Dermis microvascular lymphatic vessel endothelial cell (primary cell): Measurements from ENCODE around the gene CFAP61. TPM values are rescaled to one million over a fixed set of nuclear protein-coding genes. Genes with fewer than 3 reads are reported as not detected.

Source experiments
- DNase-seq, 2 donors: peaks; one replicate each; pipeline versions ENCODE4 v3.0.0 to v3.0.0-alpha.2; 2010; ENCODE audit warnings: low read depth in 2 of 2
- total RNA-seq: library from RNA; depleted of rRNA; stranded (reverse); fragments of >200 nt; gene quantifications from 2 replicates; pipeline ENCODE4 v1.2.1, GENCODE V29; 2014

CFAP61 gene
- total RNA-seq, 1 donor from 2014 or later = not detected

GRCh38 chr20:20272686-20273085 is 220.4 kb downstream of the CFAP61 start:
- DNase-seq = no peak

- no peak for DNase-seq
Measured at GRCh38 chr20:20273286-20273685, 221.0 kb downstream of the CFAP61 start.

- no peak for DNase-seq
Measured at GRCh38 chr20:20274821-20275220, 222.5 kb downstream of the CFAP61 start.

- no peak for DNase-seq
Measured at GRCh38 chr20:20275636-20276035, 223.3 kb downstream of the CFAP61 start.

- DNase-seq = no peak
Measured at GRCh38 chr20:20276811-20277530, 224.6 kb downstream of the CFAP61 start.

GRCh38 chr20:20277894-20278335 is 225.6 kb downstream of the CFAP61 start:
- DNase-seq = no peak

- DNase-seq = no peak
Measured at GRCh38 chr20:20286061-20286460, 233.7 kb downstream of the CFAP61 start.

GRCh38 chr20:20289331-20289730 is 237.0 kb downstream of the CFAP61 start:
- DNase-seq = no peak

GRCh38 chr20:20292472-20292871 is 240.1 kb downstream of the CFAP61 start:
- no peak for DNase-seq

- DNase-seq = no peak
Measured at GRCh38 chr20:20293141-20293540, 240.8 kb downstream of the CFAP61 start.

- DNase-seq = no peak
Measured at GRCh38 chr20:20293691-20294385, 241.5 kb downstream of the CFAP61 start.

GRCh38 chr20:20295621-20296498 is 243.5 kb downstream of the CFAP61 start:
- DNase-seq = no peak

GRCh38 chr20:20297181-20297580 is 244.8 kb downstream of the CFAP61 start:
- DNase-seq = no peak

GRCh38 chr20:20297752-20298151 is 245.4 kb downstream of the CFAP61 start:
- no peak for DNase-seq

- DNase-seq = no peak
Measured at GRCh38 chr20:20299904-20300303, 247.6 kb downstream of the CFAP61 start.

- no peak for DNase-seq
Measured at GRCh38 chr20:20303320-20303719, 251.0 kb downstream of the CFAP61 start.

- no peak for DNase-seq
Measured at GRCh38 chr20:20303742-20304141, 251.4 kb downstream of the CFAP61 start.

- no peak for DNase-seq
Measured at GRCh38 chr20:20304942-20305341, 252.6 kb downstream of the CFAP61 start.

GRCh38 chr20:20312562-20312961 is 260.2 kb downstream of the CFAP61 start:
- DNase-seq = no peak

- no peak for DNase-seq
Measured at GRCh38 chr20:20317195-20317594, 264.9 kb downstream of the CFAP61 start.

GRCh38 chr20:20317621-20318364 is 265.5 kb downstream of the CFAP61 start:
- DNase-seq = no peak
